CD4-positive, alpha-beta T cell treated with Interferon alpha-2 for 1 hour (primary cell): ENCODE measurements around the gene NCEH1.
"Not testable (repeated sequence)": the region's sequence is repeated elsewhere in the genome, so short reads cannot be mapped to it uniquely, and the experiment has no call there.

Source experiments
- DNase-seq, 2 donors: peaks; one replicate each; pipeline ENCODE4 v3.0.0-alpha.2; 2020 to 2022

Gene NCEH1

GRCh38 chr3:172707030-172707429 lies 3.8 kb downstream of the NCEH1 start:
- DNase-seq = no peak

- no peak for DNase-seq
Measured at GRCh38 chr3:172705170-172705569, 5.7 kb downstream of the NCEH1 start.

GRCh38 chr3:172704001-172704400 lies 6.9 kb downstream of the NCEH1 start:
- no peak for DNase-seq

GRCh38 chr3:172702731-172703130 lies 8.1 kb downstream of the NCEH1 start:
- DNase-seq = not testable (repeated sequence)

- no peak for DNase-seq
Measured at GRCh38 chr3:172702256-172702655, 8.6 kb downstream of the NCEH1 start.

- DNase-seq = no peak
Measured at GRCh38 chr3:172701751-172702150, 9.1 kb downstream of the NCEH1 start.

- no peak for DNase-seq
Measured at GRCh38 chr3:172700936-172701455, 9.9 kb downstream of the NCEH1 start.

GRCh38 chr3:172700256-172700655 lies 10.6 kb downstream of the NCEH1 start:
- DNase-seq = no peak

GRCh38 chr3:172699031-172699430 lies 11.8 kb downstream of the NCEH1 start:
- no peak for DNase-seq

GRCh38 chr3:172698631-172699030 lies 12.2 kb downstream of the NCEH1 start:
- DNase-seq = peak in 1 of 2 donors; percentile 34

GRCh38 chr3:172697558-172697957 lies 13.3 kb downstream of the NCEH1 start:
- no peak for DNase-seq

GRCh38 chr3:172696357-172696756 lies 14.5 kb downstream of the NCEH1 start:
- DNase-seq = no peak

- DNase-seq = no peak
Measured at GRCh38 chr3:172694573-172695246, 16.2 kb downstream of the NCEH1 start.

- DNase-seq = no peak
Measured at GRCh38 chr3:172692751-172693338, 18.0 kb downstream of the NCEH1 start.

GRCh38 chr3:172690936-172691335 lies 19.9 kb downstream of the NCEH1 start:
- DNase-seq = no peak

GRCh38 chr3:172688588-172688987 lies 22.3 kb downstream of the NCEH1 start:
- DNase-seq = no peak

- no peak for DNase-seq
Measured at GRCh38 chr3:172687501-172687900, 23.4 kb downstream of the NCEH1 start.

GRCh38 chr3:172685331-172686214 lies 25.3 kb downstream of the NCEH1 start:
- DNase-seq = no peak

- no peak for DNase-seq
Measured at GRCh38 chr3:172680684-172681083, 30.2 kb downstream of the NCEH1 start.

GRCh38 chr3:172679599-172679998 lies 31.3 kb downstream of the NCEH1 start:
- no peak for DNase-seq

GRCh38 chr3:172678068-172678467 lies 32.8 kb downstream of the NCEH1 start:
- no peak for DNase-seq

GRCh38 chr3:172676196-172676922 lies 34.5 kb downstream of the NCEH1 start:
- DNase-seq = no peak
